DND-41 (cell line): ENCODE results near the gene SLC27A3.

Source experiments
- ATAC-seq: fragments of 200-7000 bp; cut with Tn5 transposase; 3 replicates; pipeline ENCODE4 v1.9.1; 2021; ENCODE audit warnings: low read depth; ENCODE audit not compliant: insufficient read depth
- DNase-seq: peaks from one replicate; pipeline ENCODE4 v3.0.0-alpha.2; 2020
- H2AFZ ChIP-seq: 2 replicates; pipeline ENCODE4 v1.6.0; 2012; ENCODE audit warnings: low read depth, low read length
- H3K27ac ChIP-seq: 2 replicates; pipeline ENCODE4 v1.5.1; 2012; ENCODE audit warnings: low read length, inconsistent platforms
- H3K27me3 ChIP-seq: fragments of 200-600 bp; sonication (generic); 2 replicates; pipeline ENCODE4 v1.6.0; 2012; ENCODE audit warnings: low read length, mild to moderate bottlenecking, inconsistent platforms; ENCODE audit not compliant: insufficient read depth, poor library complexity
- H3K36me3 ChIP-seq: 2 replicates; pipeline ENCODE4 v1.5.1; 2012; ENCODE audit warnings: low read length, inconsistent platforms; ENCODE audit not compliant: insufficient read depth
- H3K4me1 ChIP-seq: 2 replicates; pipeline ENCODE4 v1.5.1; 2012; ENCODE audit warnings: mild to moderate bottlenecking, low read length; ENCODE audit not compliant: insufficient read depth
- H3K4me2 ChIP-seq: 2 replicates; pipeline ENCODE4 v1.6.0; 2012; ENCODE audit warnings: mild to moderate bottlenecking, moderate library complexity, low read length, inconsistent platforms; ENCODE audit not compliant: insufficient read depth
- H3K4me3 ChIP-seq, 2 experiments: fragments of 200-600 bp in 1 of 2; shearing (Covaris generic) in 1 of 2; 2 replicates each; pipeline ENCODE4 v1.5.1; 2012 to 2016; ENCODE audit warnings: inconsistent platforms in 2 of 2, low read length in 2 of 2, mild to moderate bottlenecking in 2 of 2, low read depth in 1 of 2, moderate library complexity in 1 of 2
- H3K79me2 ChIP-seq: 2 replicates; pipeline ENCODE4 v1.6.0; 2012; ENCODE audit warnings: low read length, inconsistent platforms; ENCODE audit not compliant: insufficient read depth
- H3K9ac ChIP-seq: 2 replicates; pipeline ENCODE4 v1.6.0; 2012; ENCODE audit warnings: low read depth, mild to moderate bottlenecking, inconsistent platforms, low read length, moderate library complexity
- H3K9me3 ChIP-seq: 2 replicates; pipeline ENCODE4 v1.5.1; 2012; ENCODE audit warnings: low read length, moderate library complexity, mild to moderate bottlenecking, inconsistent platforms; ENCODE audit not compliant: insufficient read depth, severe bottlenecking
- H4K20me1 ChIP-seq: 2 replicates; pipeline ENCODE4 v1.6.0; 2012; ENCODE audit warnings: low read length; ENCODE audit not compliant: insufficient read depth
- EZH2 ChIP-seq: IDR thresholded peaks from 3 replicates; pipeline ENCODE4 v1.6.1; 2012; ENCODE audit warnings: borderline replicate concordance, low read depth, mild to moderate bottlenecking, moderate library complexity, low read length, inconsistent platforms; ENCODE audit not compliant: severe bottlenecking
- TF ChIP-seq, protein P1 (sequence below): IDR thresholded peaks from 2 replicates; pipeline ENCODE4 v1.5.1; 2012; ENCODE audit warnings: borderline replicate concordance, low read length, moderate library complexity, mild to moderate bottlenecking; ENCODE audit not compliant: poor library complexity, severe bottlenecking; ENCODE audit errors: extremely low read depth

SLC27A3 gene

DNA sequence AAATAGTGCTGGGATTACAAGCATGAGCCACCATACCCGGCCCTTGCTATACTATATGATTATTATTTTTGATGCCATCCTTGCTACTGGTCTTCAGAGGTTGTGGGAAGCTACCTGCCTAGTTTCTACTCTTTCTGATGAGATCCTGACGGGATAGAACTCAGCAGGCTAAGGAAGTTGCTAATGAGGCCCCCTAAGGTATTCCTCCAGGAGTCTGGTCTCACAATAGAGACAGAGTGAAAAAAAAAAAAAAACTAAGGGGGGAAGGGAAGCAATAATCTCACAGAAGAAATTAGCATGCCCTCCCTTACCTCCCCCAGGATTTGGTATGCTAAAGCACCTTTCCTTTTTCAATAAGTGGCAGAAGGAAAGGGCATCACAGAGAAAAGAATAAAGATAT lies 29.8 kb upstream of the SLC27A3 start:
- no peaks in the 10 kb centered on the region for H3K9me3 ChIP-seq
- H3K9ac ChIP-seq, result no peak overlapping the region
- no peaks in the 10 kb centered on the region for H3K27me3 ChIP-seq
- no peak for TF ChIP-seq EZH2
- TF ChIP-seq, protein P1, sequence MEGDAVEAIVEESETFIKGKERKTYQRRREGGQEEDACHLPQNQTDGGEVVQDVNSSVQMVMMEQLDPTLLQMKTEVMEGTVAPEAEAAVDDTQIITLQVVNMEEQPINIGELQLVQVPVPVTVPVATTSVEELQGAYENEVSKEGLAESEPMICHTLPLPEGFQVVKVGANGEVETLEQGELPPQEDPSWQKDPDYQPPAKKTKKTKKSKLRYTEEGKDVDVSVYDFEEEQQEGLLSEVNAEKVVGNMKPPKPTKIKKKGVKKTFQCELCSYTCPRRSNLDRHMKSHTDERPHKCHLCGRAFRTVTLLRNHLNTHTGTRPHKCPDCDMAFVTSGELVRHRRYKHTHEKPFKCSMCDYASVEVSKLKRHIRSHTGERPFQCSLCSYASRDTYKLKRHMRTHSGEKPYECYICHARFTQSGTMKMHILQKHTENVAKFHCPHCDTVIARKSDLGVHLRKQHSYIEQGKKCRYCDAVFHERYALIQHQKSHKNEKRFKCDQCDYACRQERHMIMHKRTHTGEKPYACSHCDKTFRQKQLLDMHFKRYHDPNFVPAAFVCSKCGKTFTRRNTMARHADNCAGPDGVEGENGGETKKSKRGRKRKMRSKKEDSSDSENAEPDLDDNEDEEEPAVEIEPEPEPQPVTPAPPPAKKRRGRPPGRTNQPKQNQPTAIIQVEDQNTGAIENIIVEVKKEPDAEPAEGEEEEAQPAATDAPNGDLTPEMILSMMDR, result no peak
- peaks cover 3% of the 10 kb centered on the region; the same call in 1 of the 2 replicates for H3K79me2 ChIP-seq
- H3K4me2 ChIP-seq, result no peak overlapping the region
- no peaks in the 10 kb centered on the region for H4K20me1 ChIP-seq
- DNase-seq (no peak), ATAC-seq (no peak)
- peaks cover 97% of the 10 kb centered on the region for H3K36me3 ChIP-seq
- no peaks in the 10 kb centered on the region for H3K4me1 ChIP-seq
- H3K4me3 ChIP-seq, result no peak overlapping the region
- no peak overlapping the region for H2AFZ ChIP-seq
- H3K27ac ChIP-seq, result no peak overlapping the region

DNA sequence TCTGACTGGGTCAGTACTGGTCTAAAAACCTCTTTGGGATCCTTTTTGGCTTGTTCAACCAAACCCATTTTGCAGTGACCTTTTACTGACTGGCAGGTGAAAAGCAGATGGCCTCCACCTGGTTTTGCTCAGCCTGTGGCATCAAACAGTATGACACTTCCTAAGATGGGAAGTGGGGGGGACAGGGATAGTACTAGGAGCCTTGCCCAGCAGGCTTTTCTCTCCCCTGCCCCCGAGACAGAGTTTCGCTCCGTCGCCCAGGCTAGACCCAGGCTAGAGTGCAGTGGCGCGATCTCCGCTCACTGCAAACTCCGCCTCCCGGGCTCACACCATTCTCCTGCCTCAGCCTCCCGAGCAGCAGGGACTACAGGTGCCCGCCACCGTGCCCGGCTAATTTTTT lies 29.0 kb upstream of the SLC27A3 start:
- peaks cover 3% of the 10 kb centered on the region; the same call in 1 of the 2 replicates for H3K79me2 ChIP-seq
- H4K20me1 ChIP-seq, result no peaks in the 10 kb centered on the region
- peaks cover 97% of the 10 kb centered on the region for H3K36me3 ChIP-seq
- H3K9ac ChIP-seq, result no peak overlapping the region
- no peak overlapping the region for H2AFZ ChIP-seq
- DNase-seq (no peak), ATAC-seq (no peak)
- no peak overlapping the region for H3K4me2 ChIP-seq
- no peak for TF ChIP-seq EZH2
- TF ChIP-seq, protein P1, result no peak
- H3K27me3 ChIP-seq, result no peaks in the 10 kb centered on the region
- no peaks in the 10 kb centered on the region for H3K9me3 ChIP-seq
- no peak overlapping the region for H3K4me3 ChIP-seq
- H3K27ac ChIP-seq, result no peak overlapping the region
- no peaks in the 10 kb centered on the region for H3K4me1 ChIP-seq

- peak; percentile 10; the same call in 1 of the 3 replicates for ATAC-seq
Observed at GRCh38 chr1:153748903-153749302, 26.3 kb upstream of the SLC27A3 start.

More at GRCh38 chr1:153748903-153749302, 26.3 kb upstream of the SLC27A3 start:
- Histone ChIP-seq H3K4me3 (no peak overlapping the region), H3K4me2 (no peak overlapping the region), H3K9me3 (no peaks in the 10 kb centered on the region), H3K36me3 (peaks cover 94% of the 10 kb centered on the region), H4K20me1 (no peaks in the 10 kb centered on the region), H3K79me2 (peaks cover 3% of the 10 kb centered on the region; the same call in 1 of the 2 replicates), H3K9ac (no peak overlapping the region), H3K27me3 (no peaks in the 10 kb centered on the region), H3K4me1 (no peaks in the 10 kb centered on the region), H3K27ac (no peak overlapping the region), H2AFZ (no peak overlapping the region)
- no peak for TF ChIP-seq EZH2
- TF ChIP-seq, protein P1, result no peak
- no peak for DNase-seq
